Fibroblast of pulmonary artery (primary cell): ENCODE results near the gene ARSK.

Source experiments
- DNase-seq: peaks from one replicate; pipeline ENCODE4 v3.0.0-alpha.2; 2010; ENCODE audit warnings: low read depth
- H3K4me3 ChIP-seq: replicated peaks from 2 replicates; pipeline ENCODE4 v1.5.1; 2011; ENCODE audit warnings: low read depth, mild to moderate bottlenecking, control low read depth, low read length, moderate library complexity
- TF ChIP-seq, protein P1 (sequence below): IDR thresholded peaks from 2 replicates; pipeline ENCODE4 v1.5.1; 2011; ENCODE audit warnings: mild to moderate bottlenecking, control low read depth, low read length, inconsistent platforms; ENCODE audit errors: missing control alignments

The ARSK gene, protein sequence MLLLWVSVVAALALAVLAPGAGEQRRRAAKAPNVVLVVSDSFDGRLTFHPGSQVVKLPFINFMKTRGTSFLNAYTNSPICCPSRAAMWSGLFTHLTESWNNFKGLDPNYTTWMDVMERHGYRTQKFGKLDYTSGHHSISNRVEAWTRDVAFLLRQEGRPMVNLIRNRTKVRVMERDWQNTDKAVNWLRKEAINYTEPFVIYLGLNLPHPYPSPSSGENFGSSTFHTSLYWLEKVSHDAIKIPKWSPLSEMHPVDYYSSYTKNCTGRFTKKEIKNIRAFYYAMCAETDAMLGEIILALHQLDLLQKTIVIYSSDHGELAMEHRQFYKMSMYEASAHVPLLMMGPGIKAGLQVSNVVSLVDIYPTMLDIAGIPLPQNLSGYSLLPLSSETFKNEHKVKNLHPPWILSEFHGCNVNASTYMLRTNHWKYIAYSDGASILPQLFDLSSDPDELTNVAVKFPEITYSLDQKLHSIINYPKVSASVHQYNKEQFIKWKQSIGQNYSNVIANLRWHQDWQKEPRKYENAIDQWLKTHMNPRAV

DNA sequence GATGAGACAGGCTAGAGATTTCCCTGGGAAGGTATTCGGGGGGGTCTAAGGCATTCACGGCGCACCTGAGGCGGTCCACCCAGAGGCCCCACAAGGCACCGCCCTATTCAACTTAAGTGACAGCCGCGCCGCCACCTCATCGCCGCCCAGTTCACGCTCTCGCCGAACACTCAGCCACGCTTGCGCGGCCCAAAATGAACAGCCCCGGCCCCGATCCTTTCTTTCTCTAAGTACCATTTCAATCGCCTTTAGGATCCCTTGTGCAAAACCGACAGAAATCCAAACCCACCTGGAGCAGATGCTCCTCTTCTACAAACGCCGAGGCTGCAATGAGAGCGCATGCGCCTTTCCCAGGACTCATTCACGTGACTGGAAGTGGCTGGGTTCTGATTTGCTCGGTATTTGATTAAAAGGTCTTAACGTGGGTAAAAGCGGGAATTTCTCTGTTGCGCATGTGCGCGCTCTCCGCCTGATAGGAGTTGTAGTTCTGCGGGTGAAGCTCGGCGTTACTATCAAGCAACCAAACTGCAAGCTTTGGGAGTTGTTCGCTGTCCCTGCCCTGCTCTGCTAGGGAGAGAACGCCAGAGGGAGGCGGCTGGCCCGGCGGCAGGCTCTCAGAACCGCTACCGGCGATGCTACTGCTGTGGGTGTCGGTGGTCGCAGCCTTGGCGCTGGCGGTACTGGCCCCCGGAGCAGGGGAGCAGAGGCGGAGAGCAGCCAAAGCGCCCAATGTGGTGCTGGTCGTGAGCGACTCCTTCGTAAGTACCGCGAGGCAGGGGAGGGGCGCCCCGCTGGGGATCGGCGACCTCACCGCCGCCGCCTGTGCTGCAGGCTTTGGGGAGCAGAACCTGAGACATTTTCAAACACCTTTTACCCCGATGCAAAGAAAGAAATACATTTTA lies at the start of gene ARSK, which contains the start of gene SKIC3:
TSS of gene ARSK (plus strand) at position 455 of the 902 bp plus-strand sequence. CDS start at position 633, 178 bp downstream.
TSS of gene SKIC3 (minus strand) at position 331 of the 902 bp plus-strand sequence. CDS start 7,827 bp downstream, outside the sequence.
- TF ChIP-seq, protein P1, sequence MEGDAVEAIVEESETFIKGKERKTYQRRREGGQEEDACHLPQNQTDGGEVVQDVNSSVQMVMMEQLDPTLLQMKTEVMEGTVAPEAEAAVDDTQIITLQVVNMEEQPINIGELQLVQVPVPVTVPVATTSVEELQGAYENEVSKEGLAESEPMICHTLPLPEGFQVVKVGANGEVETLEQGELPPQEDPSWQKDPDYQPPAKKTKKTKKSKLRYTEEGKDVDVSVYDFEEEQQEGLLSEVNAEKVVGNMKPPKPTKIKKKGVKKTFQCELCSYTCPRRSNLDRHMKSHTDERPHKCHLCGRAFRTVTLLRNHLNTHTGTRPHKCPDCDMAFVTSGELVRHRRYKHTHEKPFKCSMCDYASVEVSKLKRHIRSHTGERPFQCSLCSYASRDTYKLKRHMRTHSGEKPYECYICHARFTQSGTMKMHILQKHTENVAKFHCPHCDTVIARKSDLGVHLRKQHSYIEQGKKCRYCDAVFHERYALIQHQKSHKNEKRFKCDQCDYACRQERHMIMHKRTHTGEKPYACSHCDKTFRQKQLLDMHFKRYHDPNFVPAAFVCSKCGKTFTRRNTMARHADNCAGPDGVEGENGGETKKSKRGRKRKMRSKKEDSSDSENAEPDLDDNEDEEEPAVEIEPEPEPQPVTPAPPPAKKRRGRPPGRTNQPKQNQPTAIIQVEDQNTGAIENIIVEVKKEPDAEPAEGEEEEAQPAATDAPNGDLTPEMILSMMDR: peak; percentile 52
- H3K4me3 ChIP-seq: peak within 1 kb of the TSS; percentile 94
- peak; percentile 100 for DNase-seq

DNA sequence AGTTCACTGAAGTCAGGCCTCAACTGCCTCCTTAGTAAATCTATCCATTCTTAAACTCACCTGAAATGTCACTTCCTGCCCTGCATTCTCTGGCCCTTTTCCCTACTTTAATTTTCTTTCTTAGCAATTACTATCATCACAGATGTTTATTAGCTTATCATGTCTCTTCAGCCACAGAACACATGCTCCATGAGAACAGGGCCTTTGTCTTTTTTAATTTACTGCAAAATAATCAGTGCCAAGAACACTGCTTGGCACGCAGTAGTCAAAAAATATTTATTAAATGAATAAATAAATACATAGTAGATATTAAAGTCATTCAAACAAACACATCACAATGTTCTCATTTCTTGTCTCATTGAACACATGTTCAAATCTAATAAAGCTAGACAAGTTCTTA lies 46.4 kb upstream of the ARSK start:
- H3K4me3 ChIP-seq: no peak overlapping the region
- DNase-seq: no peak

DNA sequence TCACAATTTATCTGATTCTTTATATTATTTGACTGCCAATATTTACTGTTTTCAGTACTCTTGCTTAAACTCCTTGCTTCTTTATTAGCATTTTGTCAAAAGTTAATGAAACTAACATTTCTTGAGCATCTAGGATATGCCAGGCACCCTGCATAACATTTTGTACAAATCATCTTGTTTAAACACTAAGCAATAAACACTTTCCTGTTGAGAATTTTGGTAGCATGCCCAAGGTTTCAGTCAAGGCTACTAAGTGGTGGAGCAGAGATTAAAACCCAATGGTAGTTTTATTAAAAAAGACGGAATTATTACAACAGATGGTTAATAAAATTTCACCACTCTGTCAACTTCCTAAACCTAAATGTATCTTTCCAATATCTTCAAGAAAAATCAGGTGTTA lies 43.3 kb upstream of the ARSK start:
- no peak for DNase-seq
- TF ChIP-seq, protein P1: no peak

More for the DNA sequence above, 46.4 kb upstream of the ARSK start:
- TF ChIP-seq, protein P1: no peak

DNA sequence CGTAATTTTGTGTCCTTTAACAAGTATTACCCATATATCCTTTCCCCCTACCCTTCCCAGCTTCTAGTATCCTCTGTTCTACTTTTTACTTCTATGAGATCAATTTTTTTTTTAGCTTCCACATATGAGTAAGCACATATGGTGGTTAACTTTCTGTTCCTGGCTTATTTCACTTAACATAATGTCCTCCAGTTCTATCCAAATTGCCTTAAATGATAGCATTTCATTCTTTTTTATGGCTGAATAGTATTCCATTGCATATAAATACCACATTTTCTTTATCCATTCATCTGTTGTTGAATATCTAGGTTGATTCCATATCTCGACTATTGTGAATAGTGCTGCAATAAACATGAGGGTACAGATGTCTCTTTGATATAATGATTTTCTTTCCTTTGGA lies 36.5 kb upstream of the ARSK start:
- TF ChIP-seq, protein P1: no peak
- H3K4me3 ChIP-seq: no peak overlapping the region
- no peak for DNase-seq

More for the DNA sequence above, 43.3 kb upstream of the ARSK start:
- no peak overlapping the region for H3K4me3 ChIP-seq

DNA sequence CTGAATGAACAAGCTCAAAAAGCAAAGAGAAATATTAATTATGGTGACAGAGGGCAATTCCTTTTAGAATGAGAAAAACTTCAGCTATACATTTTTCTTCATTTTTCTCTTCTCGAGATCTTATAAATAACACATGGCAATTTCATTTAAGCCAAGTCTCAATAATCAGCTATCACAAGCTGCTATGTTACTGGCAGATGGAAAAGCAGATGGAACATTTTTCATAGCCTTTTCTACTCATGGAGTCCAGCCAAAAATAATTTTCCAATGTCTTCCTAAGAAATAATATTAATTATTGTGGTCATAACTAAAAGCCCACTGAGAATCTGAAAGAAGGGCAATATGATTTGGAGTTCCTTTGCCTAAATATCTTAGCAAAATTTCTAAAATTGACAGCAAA lies 35.8 kb upstream of the ARSK start:
- TF ChIP-seq, protein P1: no peak
- no peak overlapping the region for H3K4me3 ChIP-seq

DNA sequence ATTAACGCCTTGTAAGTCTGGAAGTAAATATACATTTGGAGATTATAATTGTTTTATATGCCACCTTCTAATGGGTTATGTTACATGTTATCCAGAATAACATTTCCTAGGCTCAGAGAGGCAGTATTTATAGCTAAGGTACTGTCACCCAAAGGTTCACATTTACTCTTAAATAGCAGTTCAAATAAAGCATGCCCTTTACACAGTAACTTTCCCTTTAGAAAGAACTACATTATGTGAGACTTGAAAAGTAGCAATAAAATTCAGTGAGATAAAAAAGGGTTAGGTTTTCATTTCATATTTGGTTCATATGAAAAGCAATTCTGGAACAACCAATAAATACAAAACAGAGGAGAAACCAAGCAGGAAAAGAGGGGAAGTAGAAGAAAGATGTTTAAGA lies 35.2 kb upstream of the ARSK start:
- TF ChIP-seq, protein P1: no peak
- no peak for DNase-seq
- no peak overlapping the region for H3K4me3 ChIP-seq

More for the DNA sequence above, 35.8 kb upstream of the ARSK start:
- no peak for DNase-seq
